NOMO-1 (cell line): ENCODE measurements around the gene CPA5.

Experiments
- DNase-seq, 2 experiments: peaks; one replicate each; lab custom pipeline; 2025; ENCODE audit not compliant: unreplicated experiment in 2 of 2; lab: John Stamatoyannopoulos, UW

CPA5 gene

GRCh38 chr7:130356876-130357611 is 12.4 kb downstream of the CPA5 start:
- peak; percentile 0 to 18 for DNase-seq

- no peak for DNase-seq
Measured at GRCh38 chr7:130358471-130358870, 13.9 kb downstream of the CPA5 start.

GRCh38 chr7:130359276-130359857 is 14.8 kb downstream of the CPA5 start:
- no peak for DNase-seq

GRCh38 chr7:130360518-130360917 is 15.9 kb downstream of the CPA5 start:
- DNase-seq = no peak

- DNase-seq = no peak
Measured at GRCh38 chr7:130361681-130362080, 17.1 kb downstream of the CPA5 start.

- DNase-seq = no peak
Measured at GRCh38 chr7:130362251-130362816, 17.7 kb downstream of the CPA5 start.

- DNase-seq = no peak
Measured at GRCh38 chr7:130363026-130363847, 18.6 kb downstream of the CPA5 start.

- no peak for DNase-seq
Measured at GRCh38 chr7:130364451-130364850, 19.8 kb downstream of the CPA5 start.

GRCh38 chr7:130365088-130365487 is 20.5 kb downstream of the CPA5 start:
- DNase-seq = no peak

- no peak for DNase-seq
Measured at GRCh38 chr7:130365511-130366441, 21.2 kb downstream of the CPA5 start.

- no peak for DNase-seq
Measured at GRCh38 chr7:130366564-130366963, 21.9 kb downstream of the CPA5 start.

GRCh38 chr7:130367088-130367755 is 22.6 kb downstream of the CPA5 start:
- DNase-seq = no peak

- DNase-seq = no peak
Measured at GRCh38 chr7:130367836-130368746, 23.5 kb downstream of the CPA5 start.

- DNase-seq = peak; percentile 26 to 54
Measured at GRCh38 chr7:130369110-130369711, 24.6 kb downstream of the CPA5 start.

- no peak for DNase-seq
Measured at GRCh38 chr7:130369831-130370550, 25.4 kb downstream of the CPA5 start.

- DNase-seq = no peak
Measured at GRCh38 chr7:130371046-130371445, 26.4 kb downstream of the CPA5 start.

- no peak for DNase-seq
Measured at GRCh38 chr7:130372402-130373165, 28.0 kb downstream of the CPA5 start.
